H9 (cell line): ENCODE results near the gene PXYLP1. TPM values are rescaled to one million over a fixed set of nuclear protein-coding genes. Genes with fewer than 3 reads are reported as not detected.
A peak's percentile ranks its signal among the peaks of the same experiment; 100 is the strongest.

Source experiments
- DNase-seq: peaks from one replicate; pipeline ENCODE4 v3.0.0-alpha.2; 2017
- H2AFZ ChIP-seq: one replicate; pipeline ENCODE4 v1.6.1; 2013; ENCODE audit warnings: mild to moderate bottlenecking, low read length, control low read depth, moderate library complexity
- H2AK5ac ChIP-seq: 2 replicates; pipeline ENCODE4 v1.6.1; 2013; ENCODE audit warnings: low read length, control low read depth, mixed read lengths; ENCODE audit not compliant: insufficient read length
- H2BK120ac ChIP-seq: one replicate; pipeline ENCODE4 v1.6.1; 2013; ENCODE audit warnings: low read depth, mild to moderate bottlenecking, low read length, control low read depth, inconsistent platforms; ENCODE audit not compliant: poor library complexity, severe bottlenecking
- H2BK12ac ChIP-seq: 2 replicates; pipeline ENCODE4 v1.6.1; 2013; ENCODE audit warnings: low read length, control low read depth, mixed read lengths, low read depth; ENCODE audit not compliant: insufficient read length
- H2BK15ac ChIP-seq: 2 replicates; pipeline ENCODE4 v1.6.1; 2013; ENCODE audit warnings: low read depth, low read length, control low read depth
- H2BK20ac ChIP-seq: one replicate; pipeline ENCODE4 v1.6.1; 2013; ENCODE audit warnings: low read depth, mild to moderate bottlenecking, low read length, control low read depth, inconsistent platforms; ENCODE audit not compliant: poor library complexity, severe bottlenecking
- H2BK5ac ChIP-seq: 2 replicates; pipeline ENCODE4 v1.6.1; 2013; ENCODE audit warnings: low read length, control low read depth, mixed read lengths; ENCODE audit not compliant: insufficient read length
- H3K14ac ChIP-seq: 2 replicates; pipeline ENCODE4 v1.6.1; 2013; ENCODE audit warnings: low read length, control low read depth; ENCODE audit not compliant: insufficient read depth
- H3K18ac ChIP-seq: 2 replicates; pipeline ENCODE4 v1.6.1; 2013; ENCODE audit warnings: low read depth, mild to moderate bottlenecking, mixed read lengths, low read length, control low read depth; ENCODE audit not compliant: insufficient read length
- H3K23ac ChIP-seq: 2 replicates; pipeline ENCODE4 v1.6.1; 2013; ENCODE audit warnings: low read length, control low read depth, mixed read lengths, low read depth; ENCODE audit not compliant: insufficient read length
- H3K23me2 ChIP-seq: 2 replicates; pipeline ENCODE4 v1.6.1; 2013; ENCODE audit warnings: low read depth, mild to moderate bottlenecking, mixed read lengths, low read length, control low read depth; ENCODE audit not compliant: insufficient read length, poor library complexity, severe bottlenecking
- H3K27ac ChIP-seq: 2 replicates; pipeline ENCODE4 v1.5.1; 2013; ENCODE audit warnings: low read length, control low read depth, mixed read lengths, low read depth; ENCODE audit not compliant: insufficient read length
- H3K27me3 ChIP-seq: 2 replicates; pipeline ENCODE4 v1.6.1; 2013; ENCODE audit warnings: low read length, control low read depth, inconsistent platforms; ENCODE audit not compliant: insufficient read depth
- H3K4ac ChIP-seq: 2 replicates; pipeline ENCODE4 v1.6.1; 2013; ENCODE audit warnings: low read depth, mild to moderate bottlenecking, control low read depth, inconsistent platforms, low read length, moderate library complexity
- H3K4me1 ChIP-seq: 2 replicates; pipeline ENCODE4 v1.6.1; 2013; ENCODE audit warnings: low read length, control low read depth, inconsistent platforms; ENCODE audit not compliant: insufficient read depth
- H3K4me2 ChIP-seq: 2 replicates; pipeline ENCODE4 v1.6.1; 2013; ENCODE audit warnings: low read length, control low read depth, mixed read lengths; ENCODE audit not compliant: insufficient read length, insufficient read depth
- H3K56ac ChIP-seq: 2 replicates; pipeline ENCODE4 v1.6.1; 2013; ENCODE audit warnings: low read depth, mild to moderate bottlenecking, mixed read lengths, low read length, control low read depth; ENCODE audit not compliant: insufficient read length
- H3K79me1 ChIP-seq: 2 replicates; pipeline ENCODE4 v1.6.1; 2013; ENCODE audit warnings: low read depth, mild to moderate bottlenecking, moderate library complexity, low read length, control low read depth, inconsistent platforms; ENCODE audit not compliant: insufficient read depth, poor library complexity, severe bottlenecking
- H3K79me2 ChIP-seq: 2 replicates; pipeline ENCODE4 v1.6.1; 2013; ENCODE audit warnings: low read length, control low read depth, inconsistent platforms; ENCODE audit not compliant: insufficient read depth
- H3K9ac ChIP-seq: 2 replicates; pipeline ENCODE4 v1.6.1; 2013; ENCODE audit warnings: low read length, control low read depth, mixed read lengths; ENCODE audit not compliant: insufficient read length; ENCODE audit errors: extremely low read depth
- H3K9me3 ChIP-seq: one replicate; pipeline ENCODE4 v1.6.1; 2013; ENCODE audit warnings: low read depth, low read length, inconsistent platforms; ENCODE audit not compliant: control insufficient read depth
- H3T11ph ChIP-seq: one replicate; pipeline ENCODE4 v1.6.1; 2013; ENCODE audit warnings: mild to moderate bottlenecking, low read length, control low read depth, inconsistent platforms
- H4K20me1 ChIP-seq: one replicate; pipeline ENCODE4 v1.6.1; 2013; ENCODE audit not compliant: control insufficient read depth, insufficient read length, insufficient read depth
- H4K5ac ChIP-seq: 2 replicates; pipeline ENCODE4 v1.6.1; 2013; ENCODE audit warnings: low read depth, mild to moderate bottlenecking, mixed read lengths, low read length, control low read depth; ENCODE audit not compliant: insufficient read length
- H4K8ac ChIP-seq: replicated peaks from 2 replicates; pipeline ENCODE4 v1.6.1; 2013; ENCODE audit warnings: low read length, control low read depth, mixed read lengths, low read depth; ENCODE audit not compliant: insufficient read length
- H4K91ac ChIP-seq: 2 replicates; pipeline ENCODE4 v1.6.1; 2013; ENCODE audit warnings: low read depth, mild to moderate bottlenecking, moderate library complexity, mixed read lengths, low read length, control low read depth; ENCODE audit not compliant: insufficient read length
- H3K27ac Mint-ChIP-seq, 3 experiments: 2 replicates in 2 of 3; 3 replicates in 1 of 3; pipeline ENCODE4 v1.8.0; 2020 to 2021; ENCODE audit warnings: mixed read lengths in 3 of 3, mild to moderate bottlenecking in 1 of 3, moderate library complexity in 1 of 3
- H3K27me3 Mint-ChIP-seq: 2 replicates; pipeline ENCODE4 v1.8.0; 2021; ENCODE audit warnings: low read depth, mild to moderate bottlenecking, moderate library complexity, mixed read lengths
- H3K36me3 Mint-ChIP-seq, 3 experiments: 2 replicates in 2 of 3; 3 replicates in 1 of 3; pipeline ENCODE4 v1.8.0; 2020 to 2021; ENCODE audit warnings: low read depth in 3 of 3, mixed read lengths in 3 of 3; ENCODE audit not compliant: insufficient read depth in 1 of 3
- H3K4me1 Mint-ChIP-seq, 2 experiments: 2 replicates each; pipeline ENCODE4 v1.8.0; 2020; ENCODE audit warnings: mixed read lengths in 2 of 2
- H3K4me3 Mint-ChIP-seq, 2 experiments: 2 replicates in 1 of 2; 3 replicates in 1 of 2; pipeline ENCODE4 v1.8.0; 2020 to 2021; ENCODE audit warnings: mild to moderate bottlenecking in 2 of 2, mixed read lengths in 2 of 2, moderate library complexity in 1 of 2
- H3K9me3 Mint-ChIP-seq, 2 experiments: 2 replicates in 1 of 2; 3 replicates in 1 of 2; pipeline ENCODE4 v1.8.0; 2020; ENCODE audit warnings: mild to moderate bottlenecking in 2 of 2, mixed read lengths in 2 of 2, moderate library complexity in 1 of 2
- WGBS: extraction: QIAGEN DNeasy Blood & Tissue Kit; methylation state at CpG from one replicate; pipeline ENCODE4 v1.1.7; 2013; ENCODE audit warnings: missing lambda C conversion rate, low lambda C conversion rate, mixed read lengths; ENCODE audit not compliant: insufficient read length; ENCODE audit errors: extremely low coverage; 5-methylcytosine and 5-hydroxymethylcytosine counted together
- total RNA-seq: library from RNA; stranded (reverse); gene quantifications from 2 replicates; pipeline ENCODE4 v1.2.1, GENCODE V29; 2021
- TF ChIP-seq, protein P1 (sequence below): fragments of 200-600 bp; sonication (generic); conservative IDR thresholded peaks from 3 replicates; pipeline ENCODE4 v1.8.0; 2021; ENCODE audit warnings: antibody characterized with exemption, mild to moderate bottlenecking

Gene PXYLP1
- total RNA-seq, 1 experiment from 2014 or later = 17.9 TPM

GRCh38 chr3:141233457-141234161, 2.0 kb downstream of the PXYLP1 start:
- Mint-ChIP-seq H3K27me3 (peaks cover 34% of the 10 kb centered on the region), H3K9me3 (no peaks in the 10 kb centered on the region), H3K4me1 (peaks cover 52 to 54% of the 10 kb centered on the region in 2 experiments), H3K4me3 (peak overlapping the region; percentile 12 to 84; a peak in 4 of 5 replicates), H3K36me3 (peaks cover 0 to 17% (median 13%) of the 10 kb centered on the region in 3 experiments; a peak in 6 of 7 replicates), H3K27ac (no peak overlapping the region)
- no peak overlapping the region for H3K14ac ChIP-seq
- no peak overlapping the region for H3K4me2 ChIP-seq
- no peak overlapping the region for H3T11ph ChIP-seq
- H3K23ac ChIP-seq = no peak overlapping the region
- no peak for DNase-seq
- H2BK15ac ChIP-seq = no peak overlapping the region
- no peak overlapping the region for H3K9ac ChIP-seq
- peaks cover 6% of the 10 kb centered on the region; the same call in 1 of the 2 replicates for H3K4me1 ChIP-seq
- H2BK120ac ChIP-seq = no peak overlapping the region
- no CpG with 5 or more reads among the region's 9 CpGs for WGBS
- no peak overlapping the region for H4K91ac ChIP-seq
- no peak overlapping the region for H2BK20ac ChIP-seq
- H2BK5ac ChIP-seq = no peak overlapping the region
- no peak overlapping the region for H3K4ac ChIP-seq
- H3K18ac ChIP-seq = no peak overlapping the region
- peaks cover 14% of the 10 kb centered on the region for H3K23me2 ChIP-seq
- no peak overlapping the region for H4K5ac ChIP-seq
- no peaks in the 10 kb centered on the region for H3K79me2 ChIP-seq
- no peak overlapping the region for H2AK5ac ChIP-seq
- peaks cover 7% of the 10 kb centered on the region; the same call in 1 of the 2 replicates for H3K27me3 ChIP-seq
- no peak overlapping the region for H4K8ac ChIP-seq
- H4K20me1 ChIP-seq = no peaks in the 10 kb centered on the region
- no peak overlapping the region for H3K56ac ChIP-seq
- no peaks in the 10 kb centered on the region for H3K79me1 ChIP-seq
- H3K27ac ChIP-seq = no peak overlapping the region
- TF ChIP-seq, protein P1, sequence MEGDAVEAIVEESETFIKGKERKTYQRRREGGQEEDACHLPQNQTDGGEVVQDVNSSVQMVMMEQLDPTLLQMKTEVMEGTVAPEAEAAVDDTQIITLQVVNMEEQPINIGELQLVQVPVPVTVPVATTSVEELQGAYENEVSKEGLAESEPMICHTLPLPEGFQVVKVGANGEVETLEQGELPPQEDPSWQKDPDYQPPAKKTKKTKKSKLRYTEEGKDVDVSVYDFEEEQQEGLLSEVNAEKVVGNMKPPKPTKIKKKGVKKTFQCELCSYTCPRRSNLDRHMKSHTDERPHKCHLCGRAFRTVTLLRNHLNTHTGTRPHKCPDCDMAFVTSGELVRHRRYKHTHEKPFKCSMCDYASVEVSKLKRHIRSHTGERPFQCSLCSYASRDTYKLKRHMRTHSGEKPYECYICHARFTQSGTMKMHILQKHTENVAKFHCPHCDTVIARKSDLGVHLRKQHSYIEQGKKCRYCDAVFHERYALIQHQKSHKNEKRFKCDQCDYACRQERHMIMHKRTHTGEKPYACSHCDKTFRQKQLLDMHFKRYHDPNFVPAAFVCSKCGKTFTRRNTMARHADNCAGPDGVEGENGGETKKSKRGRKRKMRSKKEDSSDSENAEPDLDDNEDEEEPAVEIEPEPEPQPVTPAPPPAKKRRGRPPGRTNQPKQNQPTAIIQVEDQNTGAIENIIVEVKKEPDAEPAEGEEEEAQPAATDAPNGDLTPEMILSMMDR = no peak
- no peak overlapping the region for H2BK12ac ChIP-seq
- no peak overlapping the region for H2AFZ ChIP-seq
- H3K9me3 ChIP-seq = no peaks in the 10 kb centered on the region
